GM12892 (cell line): ENCODE data around the gene FABP6.

Experiments
- POLR2A ChIP-seq: IDR thresholded peaks from 2 replicates; pipeline ENCODE4 v1.6.1; 2011; ENCODE audit warnings: low read depth, low read length, control low read depth
- POLR2AphosphoS5 ChIP-seq: IDR thresholded peaks from 2 replicates; pipeline ENCODE4 v1.6.1; 2011; ENCODE audit warnings: low read depth, low read length, control low read depth
- TAF1 ChIP-seq: IDR thresholded peaks from 2 replicates; pipeline ENCODE4 v1.6.1; 2011; ENCODE audit warnings: low read depth, mild to moderate bottlenecking, control low read depth, low read length, borderline replicate concordance

GRCh38 chr5:160259341-160259740, 30.0 kb downstream of the FABP6 start:
- TF ChIP-seq POLR2A (no peak), TAF1 (no peak), POLR2AphosphoS5 (no peak)
